ENCODE measurements around the gene ARPC4. TPM values are rescaled to one million over a fixed set of nuclear protein-coding genes. Genes with fewer than 3 reads are reported as not detected.

ARPC4 gene
- total RNA-seq, 1 experiment from 2014 or later: 143 TPM

- no peak for TF ChIP-seq ATF3 (CRISPR knock-in tag; conservative IDR thresholded peaks at IDR 0.05)
- TF ChIP-seq KAT7 (CRISPR knock-in tag; IDR thresholded peaks at IDR 0.05; ENCODE audit: borderline replicate concordance): no peak
- no peak for TF ChIP-seq AFF4 (CRISPR knock-in tag; IDR thresholded peaks at IDR 0.05; ENCODE audit: borderline replicate concordance)
- TF ChIP-seq ELF4 (CRISPR knock-in tag; IDR thresholded peaks at IDR 0.05; ENCODE audit: low read depth): no peak
- no peak for TF ChIP-seq JAZF1 (CRISPR knock-in tag; IDR thresholded peaks at IDR 0.05)
- no peak for TF ChIP-seq ZNF281 (CRISPR knock-in tag; IDR thresholded peaks at IDR 0.05)
- no peak for TF ChIP-seq CBFB (CRISPR knock-in tag; IDR thresholded peaks at IDR 0.05; ENCODE audit: low read depth)
- TF ChIP-seq FOXP4 (CRISPR knock-in tag; IDR thresholded peaks at IDR 0.05): no peak
Measured at GRCh38 chr3:9837701-9838582, 45.1 kb downstream of the ARPC4 start (continued).

- ATAC-seq: no peak
Measured at GRCh38 chr3:9838856-9839255, 46.0 kb downstream of the ARPC4 start.

More at GRCh38 chr3:9838856-9839255, 46.0 kb downstream of the ARPC4 start:
- DNase-seq (ENCODE audit: low spot score): no peak
- no peak overlapping the region for H3K27ac Mint-ChIP-seq
- ChIA-PET CTCF (interaction anchor here (1.4 kb wide), 1 partner anchor 108 kb away, joined by 3 read pairs; no protein-coding TSS in a partner anchor), POLR2A (interaction anchor here (0.7 kb wide), 1 partner anchor 964 kb away, joined by 5 read pairs; no protein-coding TSS in a partner anchor)
- no peak for TF ChIP-seq CBFB (CRISPR knock-in tag; IDR thresholded peaks at IDR 0.05; ENCODE audit: low read depth)
- TF ChIP-seq NFATC4 (CRISPR knock-in tag; IDR thresholded peaks at IDR 0.05): no peak
- no peak for TF ChIP-seq OVOL2 (CRISPR knock-in tag; IDR thresholded peaks at IDR 0.05; ENCODE audit: borderline replicate concordance)
- no peak for TF ChIP-seq TEAD4 (CRISPR knock-in tag; IDR thresholded peaks at IDR 0.05)
- no peak for TF ChIP-seq ZBTB43 (CRISPR knock-in tag; IDR thresholded peaks at IDR 0.05)
- TF ChIP-seq ESRRA (CRISPR knock-in tag; IDR thresholded peaks at IDR 0.05; ENCODE audit: borderline replicate concordance): no peak
- TF ChIP-seq ZNF281 (CRISPR knock-in tag; IDR thresholded peaks at IDR 0.05): no peak
- TF ChIP-seq SMAD4 (CRISPR knock-in tag; IDR thresholded peaks at IDR 0.05): no peak
- no peak for TF ChIP-seq FOXP1 (CRISPR knock-in tag; IDR thresholded peaks at IDR 0.05; ENCODE audit: borderline replicate concordance)
- no peak for TF ChIP-seq EMX1 (CRISPR knock-in tag; IDR thresholded peaks at IDR 0.05)
- no peak for TF ChIP-seq NR3C1 (CRISPR knock-in tag; conservative IDR thresholded peaks at IDR 0.05; ENCODE audit: low read depth)
- no peak for TF ChIP-seq TEAD1 (CRISPR knock-in tag; IDR thresholded peaks at IDR 0.05)
- no peak for TF ChIP-seq ZNF317 (CRISPR knock-in tag; IDR thresholded peaks at IDR 0.05; ENCODE audit: borderline replicate concordance, low read depth)
- H3K4me3 Mint-ChIP-seq: no peak overlapping the region
- no peaks in the 10 kb centered on the region for H3K9me3 Mint-ChIP-seq
- H3K36me3 Mint-ChIP-seq: peaks cover 28% of the 10 kb centered on the region
- peaks cover 6% of the 10 kb centered on the region for H3K4me1 Mint-ChIP-seq
- H3K27me3 Mint-ChIP-seq (ENCODE audit: low read depth): no peaks in the 10 kb centered on the region

Measured in WTC11 (cell line).